Measurements from ENCODE around the gene PAX8.

The PAX8 gene

GRCh38 chr2:113237604-113238160 lies 41.0 kb downstream of the PAX8 start:
- no peak for DNase-seq (ENCODE audit: low read depth in 2 of 2)

- DNase-seq (ENCODE audit: low read depth in 2 of 2) = no peak
These were observed 42.2 kb downstream of the PAX8 start for GRCh38 chr2:113236367-113237159.

GRCh38 chr2:113235347-113236226 lies 43.1 kb downstream of the PAX8 start:
- peak; percentile 25 to 28 for DNase-seq (ENCODE audit: low read depth in 2 of 2)

GRCh38 chr2:113234721-113235346 lies 43.9 kb downstream of the PAX8 start:
- DNase-seq (ENCODE audit: low read depth in 2 of 2) = no peak

- no peak for DNase-seq (ENCODE audit: low read depth in 2 of 2)
These were observed 44.8 kb downstream of the PAX8 start for GRCh38 chr2:113233593-113234550.

GRCh38 chr2:113232740-113233139 lies 46.0 kb downstream of the PAX8 start:
- DNase-seq (ENCODE audit: low read depth in 2 of 2) = no peak

- no peak for DNase-seq (ENCODE audit: low read depth in 2 of 2)
These were observed 46.6 kb downstream of the PAX8 start for GRCh38 chr2:113232123-113232522.

GRCh38 chr2:113231064-113231463 lies 47.7 kb downstream of the PAX8 start:
- DNase-seq (ENCODE audit: low read depth in 2 of 2) = no peak

- DNase-seq (ENCODE audit: low read depth in 2 of 2) = no peak
These were observed 48.2 kb downstream of the PAX8 start for GRCh38 chr2:113230531-113230930.

GRCh38 chr2:113229795-113230194 lies 48.9 kb downstream of the PAX8 start:
- no peak for DNase-seq (ENCODE audit: low read depth in 2 of 2)

GRCh38 chr2:113228991-113229716 lies 49.6 kb downstream of the PAX8 start:
- DNase-seq (ENCODE audit: low read depth in 2 of 2) = no peak

GRCh38 chr2:113228351-113228750 lies 50.4 kb downstream of the PAX8 start:
- no peak for DNase-seq (ENCODE audit: low read depth in 2 of 2)

- no peak for DNase-seq (ENCODE audit: low read depth in 2 of 2)
These were observed 51.0 kb downstream of the PAX8 start for GRCh38 chr2:113227698-113228097.

GRCh38 chr2:113227290-113227689 lies 51.4 kb downstream of the PAX8 start:
- no peak for DNase-seq (ENCODE audit: low read depth in 2 of 2)

- no peak for DNase-seq (ENCODE audit: low read depth in 2 of 2)
These were observed 52.3 kb downstream of the PAX8 start for GRCh38 chr2:113226462-113226861.

- DNase-seq (ENCODE audit: low read depth in 2 of 2) = no peak
These were observed 53.2 kb downstream of the PAX8 start for GRCh38 chr2:113225263-113226259.

GRCh38 chr2:113224647-113225236 lies 54.0 kb downstream of the PAX8 start:
- DNase-seq (ENCODE audit: low read depth in 2 of 2) = no peak

GRCh38 chr2:113223813-113224212 lies 54.9 kb downstream of the PAX8 start:
- DNase-seq (ENCODE audit: low read depth in 2 of 2) = no peak

- DNase-seq (ENCODE audit: low read depth in 2 of 2) = no peak
These were observed 56.9 kb downstream of the PAX8 start for GRCh38 chr2:113221846-113222245.

Measured in stimulated activated CD8-positive, alpha-beta memory T cell treated with anti-CD3 and anti-CD28 coated beads, Interleukin-7, amount 100 ng/mL, for 1 hour (primary cell).